Measurements from ENCODE around the gene TAL1.

TAL1 gene

DNA sequence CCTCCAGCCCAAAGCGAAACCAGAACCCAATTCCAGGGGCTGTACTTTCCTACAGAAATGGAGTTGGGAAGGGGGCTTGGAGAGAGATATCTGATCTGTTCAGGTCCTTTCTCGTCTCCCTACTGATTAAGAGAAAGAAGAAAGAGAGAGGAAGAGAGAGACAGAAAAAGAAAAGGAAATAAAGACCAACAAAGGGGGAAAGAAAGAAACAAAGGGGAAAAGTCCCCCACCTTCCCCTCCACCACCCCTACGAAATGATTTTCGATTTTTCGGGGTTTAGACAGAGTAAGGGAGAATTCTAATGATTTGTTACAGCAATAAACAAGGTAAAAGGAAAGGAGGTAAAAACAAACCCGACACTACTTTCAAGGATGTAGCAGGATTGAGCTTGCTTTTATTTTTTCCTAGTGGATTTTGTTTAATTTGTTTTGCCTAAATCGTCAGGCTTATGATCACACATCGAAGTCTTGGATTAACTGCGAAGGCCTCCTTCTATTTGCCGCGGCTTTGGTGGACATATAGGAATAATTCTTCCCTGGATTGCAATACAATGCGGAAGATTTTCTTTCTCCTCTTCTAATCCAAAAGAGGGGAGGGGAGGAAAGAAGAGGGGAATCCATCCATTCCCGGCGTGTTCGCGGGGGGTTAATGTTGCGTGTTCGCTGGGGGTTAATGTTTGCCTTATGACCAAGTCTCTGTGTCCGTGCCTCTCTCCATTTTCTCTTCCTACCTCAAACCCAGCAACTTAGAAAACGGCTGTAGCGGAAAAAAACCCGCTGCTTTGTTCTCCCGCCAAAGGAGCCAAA, 1.9 kb downstream of the TAL1 start:
- no peak for DNase-seq (ENCODE audit: low read depth in 2 of 2)

DNA sequence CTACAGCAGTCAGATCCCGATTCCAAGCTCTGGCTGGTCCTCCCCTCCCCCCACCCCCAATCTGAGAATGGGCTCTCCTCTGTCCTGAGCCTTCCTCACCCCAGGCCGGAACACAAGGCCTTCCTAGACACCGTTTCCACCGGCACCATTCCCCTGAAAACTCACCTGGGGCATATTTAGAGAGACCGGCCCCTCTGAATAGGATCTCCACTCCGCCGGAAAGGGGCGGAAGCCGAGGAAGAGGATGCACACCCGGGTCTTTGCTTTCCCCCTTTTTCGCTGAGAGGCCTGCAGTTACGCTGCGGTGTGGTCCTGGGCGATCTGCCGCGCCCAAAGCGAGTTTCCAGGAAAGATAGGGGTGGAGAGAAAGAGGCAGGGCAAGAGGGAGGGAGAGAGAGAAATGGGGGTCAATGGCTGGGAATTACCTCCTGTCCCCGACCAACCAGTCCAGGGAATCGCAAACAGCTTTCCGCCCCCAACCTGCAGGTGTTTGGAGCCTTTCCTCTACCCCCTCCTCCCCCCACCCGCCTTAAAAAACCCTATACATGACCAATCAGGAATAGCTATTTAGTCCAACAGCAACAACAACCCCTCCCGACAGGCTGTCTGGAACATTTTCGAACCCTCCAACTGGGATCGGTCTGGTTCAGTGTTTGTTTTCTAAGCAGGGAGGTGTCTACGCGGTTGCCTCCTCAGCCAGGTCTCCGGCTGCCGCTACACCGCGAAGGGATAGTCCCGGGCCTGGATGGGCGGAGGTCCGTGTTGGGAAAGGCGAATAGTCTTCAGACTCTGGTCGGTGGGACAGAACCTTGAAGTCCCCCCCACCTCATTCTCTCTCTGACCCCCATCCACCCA, 2.8 kb downstream of the TAL1 start:
- DNase-seq (ENCODE audit: low read depth in 2 of 2), result no peak

DNA sequence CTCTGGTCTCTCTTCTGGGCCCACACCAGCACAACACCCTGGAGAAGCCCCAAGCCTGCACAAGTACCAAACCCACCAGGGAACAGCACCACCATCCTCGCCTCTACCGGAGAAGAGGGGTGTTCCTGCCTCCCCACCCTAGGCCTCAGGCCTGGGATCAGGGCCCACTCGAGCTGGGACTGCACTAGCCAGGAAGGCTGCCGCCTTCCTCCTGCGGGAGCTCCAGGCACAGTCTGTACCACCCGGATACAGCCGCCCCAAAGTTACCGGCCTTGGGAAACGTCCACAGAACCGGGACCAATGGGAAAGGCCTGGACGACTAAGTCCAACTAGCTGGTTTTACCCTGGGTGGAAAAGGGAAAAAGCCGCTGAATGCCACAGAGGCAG, 3.4 kb downstream of the TAL1 start:
- no peak for DNase-seq (ENCODE audit: low read depth in 2 of 2)

DNA sequence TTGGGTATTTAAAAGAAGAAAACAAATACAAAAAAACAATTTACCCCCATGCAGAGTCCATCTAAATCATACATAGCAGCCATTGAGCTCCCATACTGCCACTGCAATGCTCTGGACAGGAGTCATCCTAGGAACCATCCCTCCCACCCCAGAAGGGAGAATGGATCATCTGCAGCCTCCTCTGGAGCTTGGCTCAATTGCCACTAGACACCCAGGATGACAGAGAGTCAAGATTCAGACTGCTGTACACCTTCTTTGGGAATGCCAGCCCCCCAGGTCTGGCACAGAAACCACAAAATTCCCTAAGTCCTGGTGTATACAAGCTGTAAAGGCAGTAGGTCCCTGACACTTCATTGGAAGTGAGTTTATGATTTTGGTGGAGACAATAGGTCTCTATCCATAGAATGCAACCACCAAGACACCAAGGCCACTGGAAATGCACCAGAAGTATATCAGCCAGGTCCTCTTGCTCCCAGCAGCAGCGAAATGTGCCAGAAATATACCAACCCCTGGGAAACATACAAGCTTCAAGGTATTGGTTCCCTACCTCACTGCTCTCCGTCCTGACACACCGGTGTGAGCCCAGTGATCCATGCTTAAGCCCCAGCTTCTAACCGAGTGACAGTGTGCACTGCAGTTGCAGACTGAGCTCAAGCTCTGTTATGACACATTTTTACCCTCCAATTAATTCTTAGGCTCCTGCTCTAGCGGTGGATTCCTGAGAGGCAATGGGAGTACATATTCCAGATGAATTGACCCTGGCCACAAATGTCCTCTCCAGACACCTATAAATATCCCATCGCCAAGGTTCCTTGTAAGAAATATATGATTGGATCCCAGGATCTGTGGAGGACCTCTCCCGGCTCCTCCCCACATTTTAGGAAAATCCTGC, 4.4 kb downstream of the TAL1 start:
- DNase-seq (ENCODE audit: low read depth in 2 of 2), result no peak

DNA sequence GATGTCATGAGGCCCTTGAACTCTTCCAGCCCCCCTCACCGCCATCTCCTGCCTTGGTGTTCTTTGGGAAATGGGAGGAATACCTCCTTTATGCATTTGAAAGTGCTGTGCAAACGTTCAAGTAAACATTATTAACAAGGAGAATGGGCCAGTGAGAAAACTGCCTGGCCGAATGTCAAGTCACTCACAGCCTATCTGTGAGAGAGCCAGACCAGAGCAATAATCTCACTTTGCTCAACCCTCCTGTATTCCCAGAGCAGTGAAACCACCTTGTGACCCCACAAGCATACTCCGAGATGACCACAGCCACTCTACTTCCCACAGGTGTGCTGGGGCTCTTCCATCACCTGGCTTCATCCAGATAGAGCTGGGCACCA, 5.2 kb downstream of the TAL1 start:
- DNase-seq (ENCODE audit: low read depth in 2 of 2), result no peak

DNA sequence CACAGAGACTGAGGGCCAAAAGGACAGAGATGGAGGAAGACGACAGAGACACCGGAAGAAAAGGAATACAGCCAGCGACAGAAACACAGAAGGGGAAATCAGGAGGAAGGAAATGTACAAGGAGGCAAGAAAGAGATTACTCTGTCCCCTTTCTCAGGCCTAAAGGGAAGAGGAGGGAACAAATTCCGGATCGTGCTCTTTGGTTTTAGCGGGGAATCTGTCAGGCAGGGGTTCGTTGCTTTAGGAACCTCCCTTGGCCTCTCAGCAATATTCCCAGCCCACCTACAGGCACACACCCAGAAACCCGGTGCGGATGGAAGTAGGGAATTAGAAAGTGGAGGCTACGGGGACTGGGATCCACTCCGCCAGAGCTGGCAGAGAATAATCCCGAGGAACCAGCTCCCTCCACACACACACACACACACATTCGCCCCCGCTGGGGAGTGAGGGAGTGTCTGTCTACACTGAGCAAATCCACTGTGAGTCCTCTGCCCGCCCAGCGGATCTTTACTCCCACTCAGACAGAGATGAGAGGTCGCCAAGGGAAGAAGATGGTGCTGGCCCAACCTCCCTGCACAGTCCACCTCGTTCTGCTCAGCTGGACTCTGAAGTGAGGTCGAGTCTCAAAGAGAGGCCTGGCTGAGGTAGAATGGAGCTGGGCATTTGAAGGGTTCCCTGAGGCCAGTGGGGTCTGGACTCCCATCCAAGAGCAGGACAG, 5.7 kb downstream of the TAL1 start:
- no peak for DNase-seq (ENCODE audit: low read depth in 2 of 2)

DNA sequence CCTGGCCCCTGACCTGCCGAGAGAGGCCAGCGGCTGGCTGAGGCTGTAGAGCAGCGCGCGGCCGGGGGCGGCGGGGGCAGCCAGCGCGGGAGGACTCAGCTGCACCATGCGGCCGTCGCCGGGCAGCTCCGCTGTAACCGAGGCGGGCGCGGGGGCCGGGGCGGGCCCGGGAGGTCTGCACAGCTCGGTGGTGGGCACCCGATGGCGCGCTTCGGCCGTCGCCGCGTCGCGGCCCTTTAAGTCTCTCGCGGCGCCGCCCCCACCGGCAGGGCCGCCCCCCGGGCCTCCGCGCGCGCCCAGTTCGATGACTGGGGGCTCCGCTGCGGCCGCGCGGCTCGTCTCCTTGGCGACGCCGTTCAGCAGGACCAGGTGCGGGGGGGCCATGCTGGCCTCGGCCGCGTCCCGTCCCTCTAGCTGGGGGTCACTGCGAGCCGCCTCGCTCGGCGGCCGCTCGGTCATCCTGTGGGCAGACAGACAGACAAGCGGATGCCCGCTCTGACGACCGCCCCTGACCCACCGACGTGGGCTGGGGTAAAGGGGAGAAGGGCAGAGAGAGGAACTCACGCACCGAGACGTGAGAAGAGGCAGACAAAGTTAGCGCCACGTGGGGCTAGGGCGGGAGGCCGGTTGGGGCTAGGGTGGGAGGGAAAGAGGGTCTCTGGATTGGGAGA, 6.5 kb downstream of the TAL1 start:
- no peak for DNase-seq (ENCODE audit: low read depth in 2 of 2)

DNA sequence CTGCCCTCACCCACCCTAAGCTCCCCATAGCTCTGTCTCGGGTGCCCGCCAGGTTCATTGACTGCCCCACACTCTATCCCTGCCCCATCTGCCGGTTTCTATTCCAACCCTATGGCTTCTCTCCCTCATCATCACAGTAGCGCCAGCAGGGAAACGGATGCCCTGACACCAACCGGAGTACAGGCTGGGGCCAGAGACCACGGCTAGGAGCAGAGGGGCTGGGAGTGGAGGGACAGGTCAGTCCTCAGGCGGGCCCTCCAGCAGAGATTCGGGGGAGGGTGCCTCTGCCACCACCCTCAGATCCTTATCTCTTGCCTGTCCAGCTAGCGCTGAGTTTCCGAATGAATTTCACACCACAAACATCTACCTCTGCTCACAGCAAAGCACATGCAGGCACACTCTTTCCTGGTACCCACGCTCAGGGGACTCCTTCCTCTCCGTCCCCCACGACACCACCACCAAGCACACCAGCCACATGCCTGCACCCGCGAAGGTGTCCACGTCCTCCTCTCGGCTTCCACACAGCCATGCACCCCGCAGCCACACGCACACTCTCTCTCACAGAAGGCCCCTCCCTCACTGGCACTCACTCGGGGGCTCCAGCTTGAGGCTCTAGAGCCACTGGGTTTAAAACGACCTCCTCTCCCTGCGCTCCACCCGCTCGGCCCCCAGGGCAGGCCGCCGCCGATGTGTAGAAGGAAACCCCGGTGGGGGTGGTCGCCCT, 7.2 kb downstream of the TAL1 start:
- DNase-seq (ENCODE audit: low read depth in 2 of 2), result no peak

DNA sequence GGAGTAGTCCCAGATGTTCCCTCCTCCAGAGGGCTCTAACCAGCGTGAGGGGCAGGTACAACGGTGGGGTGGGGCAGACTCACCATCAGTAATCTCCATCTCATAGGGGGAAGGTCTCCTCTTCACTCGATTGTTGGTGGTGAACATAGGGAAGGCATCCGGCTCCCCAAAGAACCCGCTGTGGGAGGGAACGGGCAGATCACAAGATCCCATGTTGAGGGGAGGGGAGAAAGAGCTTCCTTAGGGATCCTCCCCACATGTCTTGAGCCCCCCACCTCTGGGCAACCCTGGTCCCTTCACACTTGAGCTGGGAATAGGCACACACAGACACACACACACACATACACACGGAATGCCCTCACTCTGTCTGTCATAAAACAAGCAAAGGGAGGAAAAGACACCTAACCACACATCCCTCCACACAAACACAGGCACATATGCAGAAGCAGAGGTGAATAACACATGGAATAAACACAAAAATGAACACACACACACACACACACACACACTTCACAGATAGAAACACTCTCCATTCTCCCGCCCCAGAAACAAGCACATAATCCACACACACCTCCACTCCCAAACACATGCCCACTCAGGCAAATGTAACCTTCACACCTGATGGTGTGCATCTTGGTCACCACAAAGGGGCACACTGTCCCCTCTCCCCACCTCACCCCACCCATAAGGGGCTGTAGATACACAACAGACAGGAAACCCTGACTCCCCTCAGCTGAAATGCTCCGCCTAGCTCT, 7.9 kb downstream of the TAL1 start:
- no peak for DNase-seq (ENCODE audit: low read depth in 2 of 2)

DNA sequence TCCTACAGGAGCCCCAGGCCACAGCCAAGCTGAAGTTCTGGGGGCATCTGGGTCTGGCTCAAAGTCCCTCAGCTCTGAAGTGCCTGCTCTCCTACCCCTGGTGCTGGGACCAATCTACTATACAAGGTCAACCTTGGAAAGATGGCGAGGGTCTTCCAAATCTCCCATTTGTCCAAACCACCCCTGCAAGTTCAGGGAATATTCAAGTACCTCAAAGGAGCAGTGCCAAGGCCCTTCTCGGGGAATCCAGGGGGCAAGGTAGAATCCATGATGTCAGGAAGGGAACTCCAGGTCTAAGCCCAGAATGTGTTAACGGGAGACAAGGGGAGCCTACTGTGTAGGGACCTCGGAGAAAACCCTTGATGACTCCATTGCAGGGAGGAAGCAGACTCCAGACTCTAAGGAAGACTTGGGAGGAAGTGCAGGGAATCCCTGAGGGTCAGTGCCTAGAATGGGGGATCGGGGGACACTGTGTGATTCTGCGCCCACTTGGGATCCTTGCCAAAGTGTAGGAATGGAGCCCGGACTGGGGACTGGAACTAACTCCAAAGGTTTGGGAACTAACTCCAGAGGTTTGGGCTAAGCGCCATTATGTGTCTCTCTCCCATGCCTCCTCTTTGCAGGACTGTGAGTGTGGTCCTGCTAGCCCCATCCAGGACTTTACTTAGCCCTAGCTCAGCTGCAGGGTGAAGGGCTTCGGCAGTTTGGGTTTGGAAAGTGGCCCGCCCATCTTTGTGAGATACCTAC, 8.7 kb downstream of the TAL1 start:
- DNase-seq (ENCODE audit: low read depth in 2 of 2), result no peak

DNA sequence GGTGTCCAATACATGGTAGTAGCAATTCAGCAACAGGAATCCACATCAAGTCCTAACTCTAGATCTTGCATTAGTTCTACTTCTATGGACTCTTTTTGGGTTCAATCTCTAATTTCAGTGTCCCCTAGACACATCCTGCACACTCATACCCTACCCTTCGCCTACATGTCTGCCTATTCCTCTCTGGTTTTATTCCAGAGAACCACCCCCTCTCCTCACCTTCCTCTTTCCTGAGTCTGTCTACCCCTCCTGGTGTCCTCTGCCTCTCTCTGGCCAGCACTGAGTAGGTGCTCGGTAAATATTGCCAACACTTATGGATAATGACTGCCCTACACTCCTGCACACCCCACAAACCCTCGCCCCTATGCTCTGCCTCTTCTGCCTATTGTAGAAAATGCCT, 9.5 kb downstream of the TAL1 start:
- DNase-seq (ENCODE audit: low read depth in 2 of 2), result no peak

DNA sequence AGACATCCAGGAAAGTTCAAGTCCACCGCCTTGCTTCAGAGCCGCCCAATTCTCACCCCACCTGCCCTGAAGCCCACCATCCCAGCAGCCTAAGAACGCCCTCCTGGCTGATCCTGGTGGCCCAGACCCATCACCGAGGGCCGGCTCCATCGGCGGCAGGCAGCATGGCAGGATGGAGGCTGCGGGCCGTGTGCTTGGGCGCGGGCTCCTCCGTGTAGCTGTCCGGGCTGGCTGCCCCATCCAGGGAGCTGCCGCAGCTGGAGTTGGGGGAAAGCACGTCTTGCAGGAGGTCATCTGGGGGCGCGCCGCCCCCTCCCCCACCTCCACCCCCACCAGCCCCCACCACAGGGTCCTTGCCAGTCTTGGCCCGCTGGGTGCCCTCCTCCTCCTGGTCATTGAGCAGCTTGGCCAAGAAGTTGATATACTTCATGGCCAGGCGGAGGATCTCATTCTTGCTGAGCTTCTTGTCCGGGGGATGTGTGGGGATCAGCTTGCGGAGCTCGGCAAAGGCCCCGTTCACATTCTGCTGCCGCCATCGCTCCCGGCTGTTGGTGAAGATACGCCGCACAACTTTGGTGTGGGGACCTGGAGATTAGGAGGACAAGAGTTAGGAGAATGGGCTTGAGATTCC, 12.3 kb downstream of the TAL1 start:
- DNase-seq (ENCODE audit: low read depth in 2 of 2), result no peak

DNA sequence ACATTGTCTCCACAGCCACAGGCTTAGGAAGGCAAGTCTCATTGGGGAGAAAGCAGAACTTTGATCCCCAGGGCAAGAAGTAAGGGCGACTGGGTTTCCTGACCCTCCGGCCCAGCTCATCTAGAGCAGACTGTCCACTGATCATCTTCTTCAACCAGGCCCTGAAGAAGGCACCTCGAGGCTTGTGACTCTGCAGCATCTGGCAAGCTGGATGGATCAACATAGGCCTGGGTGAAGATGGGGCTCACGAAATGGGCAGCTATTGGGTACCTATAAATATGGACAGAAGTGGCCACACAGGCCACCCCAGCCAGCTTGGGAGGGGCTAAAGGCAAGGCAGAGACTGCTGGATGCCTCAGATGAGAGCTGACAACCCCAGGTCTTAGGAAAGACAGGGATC, 13.0 kb downstream of the TAL1 start:
- DNase-seq (ENCODE audit: low read depth in 2 of 2), result no peak

DNA sequence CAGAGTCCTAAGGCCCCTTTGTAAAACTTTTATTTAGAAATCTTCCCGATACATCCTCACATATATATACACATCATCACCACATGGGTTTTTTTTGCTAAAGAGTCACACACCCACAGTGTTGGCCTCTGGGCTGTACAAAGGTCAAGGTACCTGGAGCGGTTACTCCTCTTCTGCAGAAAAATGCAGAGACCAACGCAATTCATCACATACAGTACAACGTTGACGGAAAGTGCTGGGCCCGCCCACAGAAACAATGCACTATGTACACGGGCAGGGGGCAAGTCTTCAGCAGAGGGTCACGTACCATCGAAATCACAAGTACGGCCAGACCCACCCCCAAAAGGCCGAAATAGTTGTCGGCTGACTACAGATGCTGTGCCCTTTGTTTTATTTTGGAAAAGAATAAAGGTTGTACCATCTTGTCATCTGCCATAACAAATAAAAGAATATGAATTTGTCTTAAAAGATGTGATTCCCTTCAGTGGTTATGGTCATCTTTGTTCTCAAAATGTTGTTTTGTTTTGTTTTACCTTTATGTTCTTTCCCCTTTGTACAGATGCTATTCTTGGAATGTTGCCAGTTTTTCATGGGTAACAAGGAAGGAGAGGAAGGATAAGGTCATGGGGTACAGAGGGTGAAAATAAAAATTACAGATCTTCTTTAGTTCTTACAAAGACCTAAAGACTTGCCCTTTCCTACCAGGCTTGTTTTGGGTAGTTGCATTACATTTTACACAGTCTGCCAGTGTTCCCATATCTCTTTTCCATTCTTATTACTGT, 15.6 kb downstream of the TAL1 start:
- DNase-seq (ENCODE audit: low read depth in 2 of 2), result no peak

DNA sequence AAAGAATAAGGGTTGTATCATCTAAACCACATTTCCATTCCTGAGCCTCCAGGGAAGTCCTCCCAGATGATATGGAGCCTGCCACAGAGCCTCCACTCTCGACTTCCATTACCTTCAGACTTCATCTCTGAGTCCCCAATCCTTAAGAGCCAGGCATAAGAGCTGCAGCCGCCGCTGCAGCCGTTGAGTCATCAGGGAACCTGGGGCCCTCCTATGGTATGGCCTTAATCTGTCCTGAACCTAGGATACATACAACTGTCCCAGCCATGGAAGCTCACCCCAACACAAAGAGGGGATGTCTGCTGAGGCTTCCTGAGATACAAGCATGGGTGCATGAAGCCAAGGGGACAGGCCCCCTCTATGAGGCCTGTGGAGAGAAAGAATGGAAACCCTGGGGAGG, 16.3 kb downstream of the TAL1 start:
- DNase-seq (ENCODE audit: low read depth in 2 of 2), result no peak

DNA sequence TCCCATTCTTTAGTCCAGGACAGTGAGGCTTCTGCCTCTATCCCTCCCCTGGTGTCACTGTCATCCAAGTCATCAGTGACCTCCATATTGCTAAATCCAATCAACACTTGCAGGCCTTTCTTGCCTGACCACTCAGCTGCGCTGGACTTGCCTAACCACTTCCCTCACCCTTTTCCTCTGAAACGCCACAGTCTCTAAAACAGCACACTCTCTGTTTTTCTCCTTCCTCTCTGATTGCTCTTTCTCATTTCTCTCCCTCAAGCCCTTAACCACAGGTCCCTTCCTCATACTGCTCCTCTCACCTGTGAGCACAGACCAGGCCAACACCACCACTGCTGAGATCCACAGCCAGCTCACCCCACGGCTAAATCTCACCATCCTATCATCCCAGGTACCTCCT, 17.5 kb downstream of the TAL1 start:
- DNase-seq (ENCODE audit: low read depth in 2 of 2), result no peak

DNA sequence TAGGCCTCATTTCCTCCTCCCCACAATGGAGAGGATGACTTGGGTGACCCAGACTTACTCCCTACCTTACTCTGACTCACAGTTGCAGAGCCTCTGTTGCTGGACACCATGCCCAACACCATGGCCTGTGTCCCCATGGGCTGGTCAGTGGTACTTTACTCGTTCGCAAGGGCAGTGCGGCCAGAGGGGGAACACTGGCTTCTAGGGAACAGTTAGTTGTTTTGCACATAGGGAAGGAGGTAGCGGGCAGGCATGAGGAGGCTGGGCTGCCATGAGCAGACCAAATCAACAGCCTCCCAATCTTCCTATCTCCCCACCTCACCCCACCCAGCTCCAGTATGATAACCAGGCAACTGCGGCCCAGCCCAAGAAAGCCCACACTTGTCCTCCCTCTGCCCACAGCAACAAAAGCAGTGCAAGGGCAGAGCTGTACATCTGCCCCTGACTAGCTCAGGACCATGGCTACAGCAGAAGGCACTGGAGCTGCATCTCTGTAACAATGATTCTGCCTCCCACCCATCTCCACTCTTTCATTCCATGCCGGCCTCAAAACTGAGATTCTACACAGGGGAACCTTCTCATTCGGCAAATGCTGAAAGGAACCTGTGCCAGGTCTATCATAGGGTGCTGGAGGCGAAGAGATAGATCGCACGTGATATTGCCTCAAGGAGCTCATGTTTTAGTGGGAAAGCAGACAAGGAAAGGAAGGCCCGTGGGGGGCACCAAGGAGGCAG, 18.6 kb downstream of the TAL1 start:
- no peak for DNase-seq (ENCODE audit: low read depth in 2 of 2)
